Testis (tissue), 2 donors: ENCODE results near the gene LRFN2.

Experiments used
- POLR2A ChIP-seq: fragments of 450-650 bp; IDR thresholded peaks from one replicate; pipeline ENCODE4 v1.6.1; 2017; ENCODE audit warnings: antibody characterized with exemption, mild to moderate bottlenecking, moderate library complexity
- TF ChIP-seq, protein P1 (sequence below), 3 experiments: fragments of 450-650 bp in 2 of 3; fragments of 200-600 bp in 1 of 3; sonication (generic) in 1 of 3; IDR thresholded peaks; one replicate each; pipeline ENCODE4 v1.5.1; 2016 to 2019; ENCODE audit warnings: antibody characterized with exemption in 3 of 3, mild to moderate bottlenecking in 2 of 3, moderate library complexity in 1 of 3

DNA sequence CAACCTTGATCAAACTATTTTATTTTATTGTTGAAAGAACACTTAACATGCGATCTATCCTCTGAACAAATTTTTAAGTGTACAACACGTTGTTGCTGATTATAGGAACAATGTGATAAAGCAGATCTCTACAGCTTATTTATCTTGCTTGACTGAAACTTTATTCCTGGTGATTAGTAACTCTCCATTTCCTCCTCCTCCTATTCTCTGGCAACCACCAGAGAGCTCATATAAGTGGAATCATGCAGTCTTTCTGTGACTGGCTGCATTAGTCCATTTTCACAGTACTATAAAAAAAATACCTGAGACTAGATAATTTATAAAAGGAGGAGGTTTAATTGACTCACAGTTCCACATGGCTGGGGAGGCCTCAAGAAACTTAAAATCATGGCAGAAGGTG lies 218.1 kb downstream of the LRFN2 start:
- TF ChIP-seq, protein P1, sequence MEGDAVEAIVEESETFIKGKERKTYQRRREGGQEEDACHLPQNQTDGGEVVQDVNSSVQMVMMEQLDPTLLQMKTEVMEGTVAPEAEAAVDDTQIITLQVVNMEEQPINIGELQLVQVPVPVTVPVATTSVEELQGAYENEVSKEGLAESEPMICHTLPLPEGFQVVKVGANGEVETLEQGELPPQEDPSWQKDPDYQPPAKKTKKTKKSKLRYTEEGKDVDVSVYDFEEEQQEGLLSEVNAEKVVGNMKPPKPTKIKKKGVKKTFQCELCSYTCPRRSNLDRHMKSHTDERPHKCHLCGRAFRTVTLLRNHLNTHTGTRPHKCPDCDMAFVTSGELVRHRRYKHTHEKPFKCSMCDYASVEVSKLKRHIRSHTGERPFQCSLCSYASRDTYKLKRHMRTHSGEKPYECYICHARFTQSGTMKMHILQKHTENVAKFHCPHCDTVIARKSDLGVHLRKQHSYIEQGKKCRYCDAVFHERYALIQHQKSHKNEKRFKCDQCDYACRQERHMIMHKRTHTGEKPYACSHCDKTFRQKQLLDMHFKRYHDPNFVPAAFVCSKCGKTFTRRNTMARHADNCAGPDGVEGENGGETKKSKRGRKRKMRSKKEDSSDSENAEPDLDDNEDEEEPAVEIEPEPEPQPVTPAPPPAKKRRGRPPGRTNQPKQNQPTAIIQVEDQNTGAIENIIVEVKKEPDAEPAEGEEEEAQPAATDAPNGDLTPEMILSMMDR (IDR thresholded peaks at IDR 0.05): no peak
- TF ChIP-seq POLR2A: no peak
